SU-DHL-6 (cell line): ENCODE measurements around the gene MAML1.

Experiments
- EZH2phosphoT487 ChIP-seq: fragments of 200-600 bp; sonication (generic), shearing (Covaris generic); conservative IDR thresholded peaks from 2 replicates; pipeline ENCODE4 v1.6.1; 2018; ENCODE audit warnings: mild to moderate bottlenecking, antibody characterized with exemption, low read length, moderate library complexity, mixed read lengths
- TF ChIP-seq, protein P1 (sequence below): fragments of 200-600 bp; sonication (generic); IDR thresholded peaks from one replicate; pipeline ENCODE4 v1.5.1; 2017; ENCODE audit warnings: antibody characterized with exemption, mild to moderate bottlenecking, low read length, moderate library complexity; ENCODE audit not compliant: insufficient read depth, poor library complexity, severe bottlenecking

DNA sequence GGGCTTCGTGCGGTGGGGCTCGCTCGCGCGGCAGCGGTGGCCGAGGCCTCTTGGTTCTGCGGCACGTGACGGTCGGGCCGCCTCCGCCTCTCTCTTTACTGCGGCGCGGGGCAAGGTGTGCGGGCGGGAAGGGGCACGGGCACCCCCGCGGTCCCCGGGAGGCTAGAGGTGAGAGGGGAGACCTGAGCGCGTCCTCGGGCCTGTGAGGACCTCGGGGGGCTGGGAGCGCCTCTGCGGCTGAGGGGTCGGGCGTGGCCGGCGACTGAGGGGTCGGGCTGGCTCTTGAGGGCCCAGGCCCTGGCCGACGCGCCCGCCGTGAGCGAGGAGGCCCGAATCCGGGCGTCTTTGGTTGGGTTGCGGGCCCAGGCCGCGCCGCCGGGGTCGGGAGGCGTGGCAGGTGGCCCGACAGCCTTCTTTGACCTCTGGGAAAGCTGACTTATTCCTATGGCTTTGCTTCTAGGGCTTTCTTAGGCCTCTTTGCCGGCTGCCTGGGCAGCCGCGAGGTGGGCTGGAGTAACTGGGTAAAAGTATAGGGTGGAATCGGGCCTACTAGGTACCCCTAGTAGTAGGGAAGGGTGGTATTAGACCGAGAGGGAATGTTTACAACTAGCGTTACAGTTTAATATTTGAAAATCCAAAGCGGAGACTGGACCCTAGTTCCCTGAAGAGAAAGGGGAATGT, 33.5 kb upstream of the MAML1 start, which contains the start of gene CANX:
- TF ChIP-seq, protein P1, sequence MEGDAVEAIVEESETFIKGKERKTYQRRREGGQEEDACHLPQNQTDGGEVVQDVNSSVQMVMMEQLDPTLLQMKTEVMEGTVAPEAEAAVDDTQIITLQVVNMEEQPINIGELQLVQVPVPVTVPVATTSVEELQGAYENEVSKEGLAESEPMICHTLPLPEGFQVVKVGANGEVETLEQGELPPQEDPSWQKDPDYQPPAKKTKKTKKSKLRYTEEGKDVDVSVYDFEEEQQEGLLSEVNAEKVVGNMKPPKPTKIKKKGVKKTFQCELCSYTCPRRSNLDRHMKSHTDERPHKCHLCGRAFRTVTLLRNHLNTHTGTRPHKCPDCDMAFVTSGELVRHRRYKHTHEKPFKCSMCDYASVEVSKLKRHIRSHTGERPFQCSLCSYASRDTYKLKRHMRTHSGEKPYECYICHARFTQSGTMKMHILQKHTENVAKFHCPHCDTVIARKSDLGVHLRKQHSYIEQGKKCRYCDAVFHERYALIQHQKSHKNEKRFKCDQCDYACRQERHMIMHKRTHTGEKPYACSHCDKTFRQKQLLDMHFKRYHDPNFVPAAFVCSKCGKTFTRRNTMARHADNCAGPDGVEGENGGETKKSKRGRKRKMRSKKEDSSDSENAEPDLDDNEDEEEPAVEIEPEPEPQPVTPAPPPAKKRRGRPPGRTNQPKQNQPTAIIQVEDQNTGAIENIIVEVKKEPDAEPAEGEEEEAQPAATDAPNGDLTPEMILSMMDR = no peak
- no peak for TF ChIP-seq EZH2phosphoT487
